ENCODE data around the gene TTC7B.

The TTC7B gene

GRCh38 chr14:90665321-90666000, 150.8 kb downstream of the TTC7B start:
- TF ChIP-seq REST (IDR thresholded peaks at IDR 0.05; ENCODE audit: insufficient read depth in 1 of 2, low read depth in 2 of 2, low read length in 2 of 2) (no peak), SIN3A (IDR thresholded peaks at IDR 0.05; ENCODE audit: borderline replicate concordance, insufficient read depth, low read length) (no peak), TAF1 (IDR thresholded peaks at IDR 0.05; ENCODE audit: borderline replicate concordance, insufficient read depth, low read length) (no peak), POLR2AphosphoS5 (IDR thresholded peaks at IDR 0.05; ENCODE audit: low read depth, low read length) (no peak), FOXP2 (optimal IDR thresholded peaks at IDR 0.05; ENCODE audit: borderline replicate concordance, extremely low read depth, extremely low read length, insufficient read depth) (no peak)

GRCh38 chr14:90664911-90665310, 151.3 kb downstream of the TTC7B start:
- TF ChIP-seq FOXP2 (optimal IDR thresholded peaks at IDR 0.05; ENCODE audit: borderline replicate concordance, extremely low read depth, extremely low read length, insufficient read depth) (no peak), SIN3A (IDR thresholded peaks at IDR 0.05; ENCODE audit: borderline replicate concordance, insufficient read depth, low read length) (no peak), REST (IDR thresholded peaks at IDR 0.05; ENCODE audit: insufficient read depth in 1 of 2, low read depth in 2 of 2, low read length in 2 of 2) (no peak), POLR2AphosphoS5 (IDR thresholded peaks at IDR 0.05; ENCODE audit: low read depth, low read length) (no peak), TAF1 (IDR thresholded peaks at IDR 0.05; ENCODE audit: borderline replicate concordance, insufficient read depth, low read length) (no peak)

- TF ChIP-seq FOXP2 (optimal IDR thresholded peaks at IDR 0.05; ENCODE audit: borderline replicate concordance, extremely low read depth, extremely low read length, insufficient read depth) (no peak), POLR2AphosphoS5 (IDR thresholded peaks at IDR 0.05; ENCODE audit: low read depth, low read length) (no peak), REST (IDR thresholded peaks at IDR 0.05; ENCODE audit: insufficient read depth in 1 of 2, low read depth in 2 of 2, low read length in 2 of 2) (no peak), SIN3A (IDR thresholded peaks at IDR 0.05; ENCODE audit: borderline replicate concordance, insufficient read depth, low read length) (no peak), TAF1 (IDR thresholded peaks at IDR 0.05; ENCODE audit: borderline replicate concordance, insufficient read depth, low read length) (no peak)
These were observed 152.6 kb downstream of the TTC7B start for GRCh38 chr14:90663680-90664079.

- TF ChIP-seq TAF1 (IDR thresholded peaks at IDR 0.05; ENCODE audit: borderline replicate concordance, insufficient read depth, low read length) (no peak), POLR2AphosphoS5 (IDR thresholded peaks at IDR 0.05; ENCODE audit: low read depth, low read length) (no peak), FOXP2 (optimal IDR thresholded peaks at IDR 0.05; ENCODE audit: borderline replicate concordance, extremely low read depth, extremely low read length, insufficient read depth) (no peak), SIN3A (IDR thresholded peaks at IDR 0.05; ENCODE audit: borderline replicate concordance, insufficient read depth, low read length) (no peak)
These were observed 153.1 kb downstream of the TTC7B start for GRCh38 chr14:90663140-90663539.

- TF ChIP-seq FOXP2 (optimal IDR thresholded peaks at IDR 0.05; ENCODE audit: borderline replicate concordance, extremely low read depth, extremely low read length, insufficient read depth): no peak
- TF ChIP-seq REST (IDR thresholded peaks at IDR 0.05; ENCODE audit: insufficient read depth in 1 of 2, low read depth in 2 of 2, low read length in 2 of 2): no peak
- no peak for TF ChIP-seq POLR2AphosphoS5 (IDR thresholded peaks at IDR 0.05; ENCODE audit: low read depth, low read length)
- TF ChIP-seq TAF1 (IDR thresholded peaks at IDR 0.05; ENCODE audit: borderline replicate concordance, insufficient read depth, low read length): no peak
- no peak for TF ChIP-seq SIN3A (IDR thresholded peaks at IDR 0.05; ENCODE audit: borderline replicate concordance, insufficient read depth, low read length)
These were observed 154.4 kb downstream of the TTC7B start for GRCh38 chr14:90661866-90662265.
